SK-N-SH treated with all-trans-retinoic acid at 6 μM for 48 hours (cell line): ENCODE results near the gene ADARB2.

Experiments used
- ATAC-seq: fragments of 200-7000 bp; cut with Tn5 transposase; 3 replicates; pipeline ENCODE4 v1.9.1; 2020; ENCODE audit warnings: mild to moderate bottlenecking, moderate library complexity
- ARNTL ChIP-seq: fragments of 450-650 bp; formaldehyde crosslinking; IDR thresholded peaks from 2 replicates; pipeline ENCODE4 v1.5.0; 2020; ENCODE audit warnings: low read depth, mild to moderate bottlenecking, moderate library complexity, borderline replicate concordance
- CREB5 ChIP-seq: fragments of 250-450 bp; sonication (Bioruptor Pico); IDR thresholded peaks from 2 replicates; pipeline ENCODE4 v1.5.1; 2020; ENCODE audit warnings: low read depth, mild to moderate bottlenecking, moderate library complexity
- CSDC2 ChIP-seq: fragments of 250-450 bp; sonication (Bioruptor Pico); IDR thresholded peaks from 2 replicates; pipeline ENCODE4 v1.5.0; 2020; ENCODE audit warnings: mild to moderate bottlenecking, moderate library complexity
- CSRNP3 ChIP-seq: fragments of 250-450 bp; sonication (Bioruptor Pico); IDR thresholded peaks from 2 replicates; pipeline ENCODE4 v1.5.1; 2021; ENCODE audit warnings: mild to moderate bottlenecking, moderate library complexity
- ESRRG ChIP-seq: fragments of 250-450 bp; sonication (Bioruptor Pico); IDR thresholded peaks from 2 replicates; pipeline ENCODE4 v1.6.1; 2021; ENCODE audit warnings: mild to moderate bottlenecking
- GLIS3 ChIP-seq: fragments of 250-450 bp; sonication (Bioruptor Pico); IDR thresholded peaks from 2 replicates; pipeline ENCODE4 v1.5.0; 2020; ENCODE audit warnings: mild to moderate bottlenecking, moderate library complexity
- ISL1 ChIP-seq: fragments of 250-450 bp; sonication (Bioruptor Pico); IDR thresholded peaks from 2 replicates; pipeline ENCODE4 v2.1.2; 2022; ENCODE audit warnings: mild to moderate bottlenecking, moderate library complexity
- POU6F1 ChIP-seq: fragments of 250-450 bp; sonication (Bioruptor Pico); IDR thresholded peaks from 2 replicates; pipeline ENCODE4 v1.8.0; 2021; ENCODE audit warnings: low read depth, mild to moderate bottlenecking, moderate library complexity, borderline replicate concordance
- RARB ChIP-seq: fragments of 250-450 bp; sonication (Bioruptor Pico); IDR thresholded peaks from 2 replicates; pipeline ENCODE4 v1.8.0; 2021; ENCODE audit warnings: mild to moderate bottlenecking, moderate library complexity
- SNAI2 ChIP-seq: fragments of 250-450 bp; sonication (Bioruptor Pico); IDR thresholded peaks from 2 replicates; pipeline ENCODE4 v1.5.0; 2020; ENCODE audit warnings: mild to moderate bottlenecking, moderate library complexity
- TCF4 ChIP-seq: fragments of 250-450 bp; sonication (Bioruptor Pico); IDR thresholded peaks from 2 replicates; pipeline ENCODE4 v1.8.0; 2021; ENCODE audit warnings: mild to moderate bottlenecking, moderate library complexity, borderline replicate concordance
- TOX ChIP-seq: fragments of 250-450 bp; sonication (Bioruptor Pico); IDR thresholded peaks from 2 replicates; pipeline ENCODE4 v1.8.0; 2021; ENCODE audit warnings: mild to moderate bottlenecking, moderate library complexity, borderline replicate concordance
- TSHZ2 ChIP-seq: fragments of 250-450 bp; sonication (Bioruptor Pico); IDR thresholded peaks from 2 replicates; pipeline ENCODE4 v1.5.0; 2020; ENCODE audit warnings: mild to moderate bottlenecking, moderate library complexity
- ZC3H10 ChIP-seq: fragments of 250-450 bp; sonication (Bioruptor Pico); IDR thresholded peaks from 2 replicates; pipeline ENCODE4 v1.5.1; 2021; ENCODE audit warnings: mild to moderate bottlenecking, moderate library complexity
- ZFP30 ChIP-seq: fragments of 450-650 bp; formaldehyde crosslinking; IDR thresholded peaks from 2 replicates; pipeline ENCODE4 v1.5.0; 2022; ENCODE audit warnings: mild to moderate bottlenecking, moderate library complexity
- ZNF565 ChIP-seq: fragments of 450-650 bp; formaldehyde crosslinking; conservative IDR thresholded peaks from 2 replicates; pipeline ENCODE4 v1.5.0; 2020; ENCODE audit warnings: low read depth, mild to moderate bottlenecking, moderate library complexity

The ADARB2 gene

GRCh38 chr10:1411451-1411850 is 325.9 kb downstream of the ADARB2 start:
- no peak for TF ChIP-seq ZNF565
- no peak for TF ChIP-seq POU6F1 (CRISPR knock-in tag)
- no peak for TF ChIP-seq TSHZ2
- no peak for ATAC-seq

GRCh38 chr10:1410469-1411395 is 326.6 kb downstream of the ADARB2 start:
- no peak for ATAC-seq
- TF ChIP-seq RARB (CRISPR knock-in tag) (no peak), TOX (CRISPR knock-in tag) (no peak), ZC3H10 (CRISPR knock-in tag) (no peak), CSRNP3 (no peak), GLIS3 (CRISPR knock-in tag) (no peak), ZFP30 (CRISPR knock-in tag) (no peak), ISL1 (CRISPR knock-in tag) (no peak), POU6F1 (CRISPR knock-in tag) (no peak), TCF4 (CRISPR knock-in tag) (no peak), CSDC2 (CRISPR knock-in tag) (no peak), ESRRG (CRISPR knock-in tag) (no peak), ZNF565 (no peak)

- ATAC-seq = no peak
- TF ChIP-seq CREB5 (CRISPR knock-in tag) = no peak
- no peak for TF ChIP-seq SNAI2
- no peak for TF ChIP-seq ZNF565
- TF ChIP-seq CSRNP3 = no peak
- no peak for TF ChIP-seq CSDC2 (CRISPR knock-in tag)
- TF ChIP-seq ZC3H10 (CRISPR knock-in tag) = no peak
- TF ChIP-seq RARB (CRISPR knock-in tag) = no peak
- no peak for TF ChIP-seq ARNTL (CRISPR knock-in tag)
- no peak for TF ChIP-seq ISL1 (CRISPR knock-in tag)
- no peak for TF ChIP-seq ESRRG (CRISPR knock-in tag)
- no peak for TF ChIP-seq TCF4 (CRISPR knock-in tag)
These were observed 327.3 kb downstream of the ADARB2 start for GRCh38 chr10:1410032-1410431.
